AG08396 (cell line): ENCODE data around the gene FCN2.

Experiments used
- DNase-seq: peaks from one replicate; pipeline ENCODE4 v3.0.0; 2012; ENCODE audit warnings: low spot score, mixed read lengths

The FCN2 gene

DNA sequence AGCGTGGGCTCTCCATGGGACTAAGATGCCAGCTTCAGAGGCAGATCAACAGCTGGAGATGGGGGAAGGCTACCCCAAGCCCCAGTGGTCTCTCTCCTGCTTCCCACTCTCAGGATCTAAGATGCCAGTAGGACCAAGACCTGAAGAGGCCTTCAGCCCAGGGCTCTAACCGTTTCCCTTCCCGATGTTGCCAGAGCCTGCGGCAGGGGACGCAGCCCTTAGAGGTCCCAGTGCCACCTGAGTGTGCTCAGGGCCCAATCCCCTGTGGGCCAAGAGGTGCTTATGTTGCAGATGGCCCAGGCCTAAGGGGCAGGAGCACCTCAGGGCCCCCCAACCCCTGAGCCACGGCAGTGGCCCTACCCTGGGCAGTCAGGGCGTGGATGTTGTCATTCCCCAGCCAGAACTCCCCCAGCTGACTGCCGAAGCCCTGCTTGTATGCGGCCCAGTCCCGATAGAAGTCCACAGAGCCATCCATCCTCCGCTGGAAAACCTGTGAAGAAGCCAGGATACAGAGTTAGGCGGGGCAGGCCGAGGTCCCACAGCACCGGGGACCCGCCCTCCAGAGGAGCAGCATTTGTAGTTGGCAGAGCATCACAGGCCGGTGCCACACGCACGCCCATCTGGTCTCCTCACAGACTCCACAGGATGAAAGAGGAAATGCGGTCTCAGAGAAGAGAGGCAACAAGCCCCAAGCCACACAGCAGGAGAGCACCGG lies 31.7 kb downstream of the FCN2 start:
- DNase-seq: no peak

GRCh38 chr9:134913041-134913712 lies 32.6 kb downstream of the FCN2 start:
- no peak for DNase-seq

- DNase-seq: no peak
Observed at GRCh38 chr9:134913713-134914500, 33.3 kb downstream of the FCN2 start.

- no peak for DNase-seq
Observed at GRCh38 chr9:134914501-134914834, 33.9 kb downstream of the FCN2 start.

DNA sequence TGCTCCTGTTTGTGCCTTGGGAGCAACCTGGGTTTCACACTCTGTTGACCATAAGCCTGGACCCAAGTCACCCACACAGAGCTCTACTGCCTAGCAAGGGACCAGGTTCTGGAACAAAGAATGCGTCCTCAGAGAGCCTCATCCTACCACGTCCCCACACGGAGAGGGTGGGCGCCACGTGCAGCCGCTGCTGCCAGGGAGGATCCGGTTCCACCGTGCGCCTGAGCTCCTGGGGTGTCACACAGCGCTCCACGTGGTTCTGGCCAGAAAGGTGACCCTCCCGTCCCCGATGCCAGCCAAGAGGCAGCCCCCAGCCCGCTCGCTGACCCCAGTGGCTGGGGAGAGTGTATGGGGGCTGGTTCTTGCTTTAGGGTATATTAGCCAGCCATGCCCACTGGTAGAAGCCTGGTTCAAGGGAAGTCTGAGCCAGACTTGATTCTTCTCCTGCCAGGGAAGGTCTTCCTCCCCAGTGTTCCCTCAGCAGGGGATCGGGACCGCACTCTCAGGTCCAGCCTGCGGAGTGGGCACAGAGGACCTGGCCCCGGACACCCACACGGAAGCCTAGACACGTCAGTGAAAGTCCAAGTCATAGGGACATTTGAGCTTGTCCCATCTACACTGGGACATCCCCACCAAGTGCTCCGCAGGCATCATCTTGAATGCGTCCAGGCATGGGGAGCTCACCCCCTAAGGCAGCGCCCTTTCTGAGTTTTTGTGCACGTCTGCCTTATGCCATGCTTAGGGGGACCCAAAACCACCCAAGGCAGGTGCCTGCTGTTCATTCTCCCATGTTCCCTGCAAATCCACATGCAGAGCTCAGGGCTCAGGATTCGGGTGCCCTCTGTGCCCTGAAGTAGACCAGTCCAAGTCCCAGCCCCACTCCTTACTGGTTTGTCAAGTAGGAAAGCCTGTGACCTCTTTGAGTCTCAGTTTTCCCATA lies 34.7 kb downstream of the FCN2 start:
- no peak for DNase-seq

GRCh38 chr9:134916161-134916665 lies 35.6 kb downstream of the FCN2 start:
- no peak for DNase-seq

- DNase-seq: no peak
Observed at GRCh38 chr9:134917431-134918373, 37.1 kb downstream of the FCN2 start, which contains the start of gene FCN1. TSS of gene FCN1 (minus strand) at chr9:134917912. CDS start at chr9:134917871, 41 bp downstream.

DNA sequence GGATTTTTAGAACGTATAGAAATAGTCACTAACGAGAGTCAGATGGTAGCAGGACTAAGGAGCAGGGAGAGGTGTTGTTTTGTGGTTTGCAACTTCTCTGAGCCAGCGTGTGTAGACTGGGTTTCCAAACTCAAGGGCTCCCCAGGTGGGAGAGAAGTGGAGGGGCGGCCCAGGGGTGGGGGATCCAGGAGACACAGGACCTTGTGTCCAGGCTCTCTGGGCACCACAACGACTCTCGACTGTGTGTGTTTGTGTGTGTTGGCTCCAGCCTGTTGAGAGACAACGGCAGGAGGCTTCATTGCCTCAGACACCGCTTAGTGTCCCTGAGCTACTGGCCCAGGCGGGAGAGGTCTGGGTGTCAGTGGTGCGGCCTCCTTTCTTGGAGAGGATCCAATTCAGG lies 38.0 kb downstream of the FCN2 start:
- no peak for DNase-seq

GRCh38 chr9:134919303-134919702 lies 38.7 kb downstream of the FCN2 start:
- no peak for DNase-seq

DNA sequence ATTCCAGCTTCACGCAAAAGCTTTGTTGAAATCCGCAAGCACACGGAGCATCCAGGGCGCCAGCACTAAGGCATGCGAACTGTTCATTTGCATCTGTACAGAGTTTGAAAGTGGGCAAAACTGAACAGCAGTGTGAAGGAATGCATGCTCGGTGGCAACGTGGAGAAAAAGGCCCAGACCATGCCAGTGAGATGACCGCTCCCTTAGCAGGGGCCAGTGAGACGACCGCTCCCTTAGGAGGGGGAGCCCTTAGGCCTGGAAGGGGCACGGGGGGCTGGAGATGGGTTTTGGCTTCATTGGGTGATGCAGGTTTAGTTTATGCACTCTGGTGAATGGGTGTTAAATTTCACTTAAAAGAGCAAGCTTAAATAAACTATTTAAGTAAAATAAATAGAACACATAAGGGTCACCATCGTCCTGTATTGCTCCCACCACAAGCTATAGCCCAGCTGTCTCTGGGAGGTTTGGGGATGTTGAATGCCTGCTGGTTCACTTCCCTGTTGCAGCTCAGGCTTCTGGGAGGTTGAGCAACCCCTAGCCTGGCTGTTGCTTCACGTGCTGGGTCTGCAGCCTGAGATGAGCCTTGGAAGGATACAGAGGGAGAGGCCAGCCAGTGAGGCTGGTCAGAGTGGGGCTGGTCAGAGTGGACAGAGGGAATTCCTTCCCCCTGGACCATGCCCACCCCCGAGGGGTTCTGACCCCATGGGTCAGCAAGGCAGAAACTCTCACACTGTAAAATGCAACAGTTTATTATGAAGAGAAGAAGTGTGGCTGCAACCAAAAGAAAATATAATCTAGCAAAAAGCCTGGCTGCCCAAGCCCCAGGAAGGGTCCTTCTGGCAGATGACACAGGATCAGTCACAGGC lies 41.7 kb downstream of the FCN2 start:
- no peak for DNase-seq

DNA sequence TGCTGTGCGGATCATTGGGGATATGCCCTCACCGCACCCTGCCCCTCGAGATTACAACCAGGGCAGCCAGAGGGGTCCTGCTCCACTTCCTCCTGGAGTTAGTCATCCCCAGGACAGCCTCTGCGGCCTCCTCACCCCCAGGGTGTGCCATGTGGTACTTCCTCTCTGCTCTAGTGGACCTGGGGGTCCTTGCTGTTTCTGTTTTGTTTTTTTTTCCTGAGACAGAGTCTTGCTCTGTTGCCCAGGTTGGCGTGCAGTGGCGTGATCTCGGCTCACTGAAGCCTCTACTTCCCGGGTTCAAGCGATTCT lies 42.3 kb downstream of the FCN2 start:
- no peak for DNase-seq

GRCh38 chr9:134923466-134923865 lies 42.9 kb downstream of the FCN2 start:
- no peak for DNase-seq

DNA sequence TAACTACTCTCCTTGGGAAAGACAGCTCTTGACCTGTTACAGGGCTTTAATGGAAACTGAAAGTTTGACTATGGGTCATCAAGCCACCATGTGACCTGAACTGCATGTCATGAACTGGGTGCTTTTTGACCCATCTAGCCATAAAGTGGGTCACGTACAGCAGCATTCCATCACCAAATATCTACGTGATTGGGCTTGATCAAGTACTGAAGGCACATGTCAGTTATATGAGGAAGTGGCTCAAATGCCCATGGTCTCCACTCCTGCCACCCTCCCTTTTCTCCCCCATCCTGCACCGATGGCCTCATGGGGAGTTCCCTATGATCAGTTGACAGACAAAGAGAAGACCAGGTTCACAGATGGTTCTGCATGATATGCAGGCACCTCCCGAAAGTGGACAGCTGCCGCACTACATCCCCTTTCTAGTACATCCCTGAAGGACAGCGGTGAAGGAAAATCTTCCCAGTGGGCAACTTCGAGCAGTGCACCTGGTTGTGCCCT lies 44.5 kb downstream of the FCN2 start:
- no peak for DNase-seq

GRCh38 chr9:134928436-134929192 lies 48.0 kb downstream of the FCN2 start:
- no peak for DNase-seq

GRCh38 chr9:134929193-134930158 lies 48.9 kb downstream of the FCN2 start:
- DNase-seq: no peak

DNA sequence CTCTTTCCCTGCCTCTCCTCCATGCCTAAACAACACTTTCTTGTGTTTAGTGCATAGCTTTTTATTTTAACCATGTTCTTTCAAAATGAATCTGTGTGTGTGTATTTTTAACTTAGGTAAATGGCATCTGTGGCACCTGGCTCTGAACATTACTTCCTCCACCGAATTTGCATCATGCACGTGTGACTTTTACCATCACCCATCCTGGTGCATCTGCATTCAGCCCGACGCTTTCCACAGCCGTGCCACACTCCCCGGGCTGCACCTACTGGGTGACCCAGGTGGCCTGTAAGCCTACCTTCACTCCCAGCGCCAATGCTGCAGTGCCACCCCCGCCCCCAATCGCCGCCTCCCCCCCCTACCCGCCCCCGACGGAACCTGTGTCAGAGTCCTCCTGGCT lies 49.8 kb downstream of the FCN2 start:
- no peak for DNase-seq

DNA sequence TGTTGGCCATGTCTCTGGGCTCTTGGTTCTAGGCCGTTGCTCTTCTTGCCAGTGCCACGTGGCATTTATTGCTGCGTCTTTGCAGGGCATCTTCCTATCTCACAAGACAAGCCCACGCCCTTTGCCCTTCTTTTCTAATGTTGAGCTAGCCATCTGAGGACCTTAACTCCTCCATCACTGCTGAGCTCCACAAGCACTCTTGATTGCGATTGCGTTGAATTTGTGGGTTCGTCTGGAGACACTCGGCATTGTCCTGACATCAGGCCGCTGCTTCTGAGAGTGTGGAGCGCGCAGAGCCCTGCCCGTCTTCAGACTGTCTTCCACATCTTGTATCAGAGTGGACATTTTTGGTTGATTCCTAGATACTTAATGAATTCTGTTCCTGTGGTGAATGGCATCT lies 51.6 kb downstream of the FCN2 start:
- DNase-seq: no peak

- no peak for DNase-seq
Observed at GRCh38 chr9:134932606-134933005, 52.0 kb downstream of the FCN2 start.
